Measurements from ENCODE around the gene GHITM. TPM values are rescaled to one million over a fixed set of nuclear protein-coding genes. Genes with fewer than 3 reads are reported as not detected.
A peak's percentile ranks its signal among the peaks of the same experiment; 100 is the strongest.
"Not testable (repeated sequence)": the region's sequence is repeated elsewhere in the genome, so short reads cannot be mapped to it uniquely, and the experiment has no call there.

Gene GHITM
- total RNA-seq, 1 experiment from 2014 or later: 172 TPM

GRCh38 chr10:84147347-84147746, 8.0 kb downstream of the GHITM start:
- DNase-seq (ENCODE audit: low read depth): no peak

DNA sequence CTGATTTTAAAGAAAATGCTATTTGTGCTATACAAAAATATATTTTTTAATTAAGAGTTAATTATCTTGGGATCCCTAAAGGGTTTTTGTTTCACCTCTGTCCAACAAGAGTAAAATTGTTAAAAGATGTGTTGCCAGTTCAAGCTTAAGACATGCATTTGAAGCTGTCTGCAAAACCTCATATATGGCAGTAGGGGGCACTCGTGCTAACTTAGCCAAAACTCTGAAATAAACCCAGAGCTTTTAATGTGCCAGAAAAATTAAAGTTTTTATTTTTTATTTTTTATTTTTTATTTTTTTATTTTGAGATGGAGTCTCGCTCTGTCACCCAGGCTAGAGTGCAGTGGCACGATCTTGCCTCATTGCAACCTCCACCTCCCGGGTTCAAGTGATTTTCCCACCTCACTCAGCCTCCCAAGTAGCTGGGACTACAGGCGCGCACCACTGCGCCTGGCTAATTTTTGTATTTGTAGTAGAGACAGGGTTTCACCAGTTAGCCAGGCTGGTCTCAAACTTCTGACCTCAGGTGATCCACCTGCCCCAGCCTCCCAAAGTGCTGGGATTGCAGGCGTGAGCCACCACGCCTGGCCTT, 8.8 kb downstream of the GHITM start:
- peak; percentile 21 for DNase-seq (ENCODE audit: low read depth)

- DNase-seq (ENCODE audit: low read depth): no peak
Observed at GRCh38 chr10:84149854-84150253, 10.5 kb downstream of the GHITM start.

GRCh38 chr10:84152769-84153168, 13.5 kb downstream of the GHITM start:
- no peak for DNase-seq (ENCODE audit: low read depth)

GRCh38 chr10:84155521-84155920, 16.2 kb downstream of the GHITM start:
- DNase-seq (ENCODE audit: low read depth): no peak

- DNase-seq (ENCODE audit: low read depth): no peak
Observed at GRCh38 chr10:84156009-84156408, 16.7 kb downstream of the GHITM start.

DNA sequence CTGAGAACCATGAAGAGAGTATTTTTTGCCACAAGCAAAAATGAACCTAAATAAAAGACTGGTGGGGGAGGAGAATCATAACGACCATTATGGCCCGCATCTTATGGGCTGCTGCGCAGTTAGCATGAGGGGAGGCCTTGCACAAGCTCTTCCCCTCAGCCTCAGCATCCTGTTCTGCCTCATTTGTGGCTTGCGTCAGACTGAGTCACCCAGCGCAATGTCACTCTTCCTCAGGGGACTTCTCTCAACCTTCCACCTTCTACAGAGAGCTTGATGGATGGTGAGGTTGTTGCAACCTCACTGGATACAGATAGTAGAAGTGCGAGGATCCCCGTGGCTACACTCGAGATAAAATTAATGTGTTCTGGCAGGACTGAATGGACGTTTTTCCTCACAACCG, 17.5 kb downstream of the GHITM start:
- no peak for DNase-seq (ENCODE audit: low read depth)

GRCh38 chr10:84158061-84158460, 18.8 kb downstream of the GHITM start:
- no peak for DNase-seq (ENCODE audit: low read depth)

DNA sequence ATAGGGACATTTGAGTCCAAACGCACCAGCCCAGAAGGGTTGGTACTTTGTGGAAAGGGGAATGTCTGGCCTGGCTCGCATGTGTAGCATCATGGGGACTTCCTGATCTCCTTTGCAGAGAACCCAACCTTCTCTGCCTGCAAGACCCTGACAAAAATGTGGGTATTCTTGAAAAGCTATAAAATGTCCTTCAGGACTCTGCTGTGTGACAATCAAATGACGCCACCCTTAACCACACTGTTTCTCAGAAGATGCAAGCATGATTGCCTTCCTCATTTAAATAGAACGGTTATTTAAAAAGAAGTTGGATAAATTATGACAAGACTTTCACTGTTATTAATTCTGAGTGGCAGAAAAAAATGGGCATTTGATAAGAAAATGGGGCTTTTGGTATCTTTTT, 19.2 kb downstream of the GHITM start:
- no peak for DNase-seq (ENCODE audit: low read depth)

- DNase-seq (ENCODE audit: low read depth): no peak
Observed at GRCh38 chr10:84159076-84159685, 19.9 kb downstream of the GHITM start.

DNA sequence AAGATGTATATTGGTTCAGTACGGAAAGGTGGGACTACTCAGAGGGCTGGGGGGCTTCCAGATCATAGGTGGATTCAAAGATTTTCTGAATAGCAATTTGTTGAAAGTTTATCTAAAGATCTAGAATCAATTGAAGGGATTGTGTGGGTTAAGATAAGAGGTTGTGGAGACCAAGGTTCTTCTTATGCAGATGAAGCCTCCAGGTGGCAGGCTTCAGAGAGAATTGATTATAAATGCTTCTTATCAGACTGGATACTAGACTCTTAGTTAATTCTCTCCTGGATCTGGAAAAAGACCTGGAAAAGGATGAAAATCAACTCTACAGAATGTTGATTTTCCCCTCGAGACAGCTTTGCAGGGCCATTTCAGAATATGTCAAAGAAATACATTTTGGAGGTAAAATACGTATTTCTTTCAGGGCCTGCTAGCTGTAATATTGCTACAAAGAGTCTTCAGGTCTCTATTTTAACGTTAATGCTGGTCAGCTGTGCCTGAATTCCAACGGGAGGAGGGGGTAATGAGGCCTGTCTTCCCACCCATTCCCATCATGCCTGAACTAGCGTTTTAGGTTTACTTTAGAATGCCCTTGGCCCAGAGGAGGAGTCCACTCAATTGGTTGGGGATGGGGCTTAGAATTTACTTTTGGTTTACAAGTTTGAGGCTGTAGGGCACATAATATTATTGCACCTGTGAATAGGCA, 21.5 kb downstream of the GHITM start:
- no peak for DNase-seq (ENCODE audit: low read depth)

GRCh38 chr10:84163996-84164395, 24.7 kb downstream of the GHITM start:
- no peak for DNase-seq (ENCODE audit: low read depth)

GRCh38 chr10:84164442-84164841, 25.1 kb downstream of the GHITM start:
- DNase-seq (ENCODE audit: low read depth): no peak

DNA sequence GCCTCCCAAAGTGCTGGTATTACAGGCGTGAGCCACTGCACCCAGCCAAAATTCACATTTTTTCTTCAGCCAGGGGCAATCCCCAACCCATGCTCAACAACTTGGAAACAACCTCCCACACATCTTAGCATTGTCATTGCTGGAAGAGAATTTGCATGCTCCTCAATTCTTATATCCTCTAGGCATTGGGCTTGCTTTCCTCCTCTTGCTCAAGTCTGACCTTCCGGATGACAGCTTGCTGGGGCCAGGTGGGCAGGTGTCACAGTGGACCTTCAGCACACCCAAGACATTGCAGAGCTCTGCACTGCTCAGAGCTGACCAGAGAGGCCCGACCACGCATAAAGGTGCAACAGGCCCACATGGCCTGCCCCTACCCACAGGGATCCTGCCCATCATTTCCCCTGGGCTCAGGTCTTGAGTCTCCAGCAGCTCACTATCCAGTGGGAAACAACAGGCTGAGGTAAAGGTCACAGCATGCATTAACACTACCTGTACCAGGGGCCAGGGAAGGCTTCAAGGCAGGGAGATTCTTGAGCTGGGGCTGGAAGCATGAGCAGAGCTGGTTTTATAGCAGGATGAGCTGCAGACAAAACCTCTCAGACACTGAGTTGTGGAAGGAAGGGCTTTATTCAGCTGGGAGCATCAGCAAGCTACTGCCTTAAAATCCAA, 27.4 kb downstream of the GHITM start:
- DNase-seq (ENCODE audit: low read depth): no peak

DNA sequence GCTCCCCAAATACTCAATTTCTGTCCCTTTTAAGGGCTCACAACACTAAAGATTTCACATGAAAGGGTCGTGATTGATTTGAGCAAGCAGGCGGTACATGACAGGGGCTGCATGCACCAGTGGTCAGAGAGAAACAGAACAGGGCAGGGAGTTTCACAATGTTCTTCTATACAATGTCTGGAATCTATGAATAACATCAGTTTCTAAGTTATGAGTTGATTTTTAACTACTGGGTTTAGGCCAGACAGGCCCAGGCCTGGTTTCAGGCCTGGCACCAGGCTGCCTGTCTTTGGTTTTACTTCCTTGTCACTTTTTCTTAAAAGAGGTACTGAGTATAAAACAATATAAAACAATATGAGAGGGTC, 28.0 kb downstream of the GHITM start:
- not testable (repeated sequence) for DNase-seq (ENCODE audit: low read depth)

GRCh38 chr10:84168382-84168781, 29.1 kb downstream of the GHITM start:
- not testable (repeated sequence) for DNase-seq (ENCODE audit: low read depth)

DNA sequence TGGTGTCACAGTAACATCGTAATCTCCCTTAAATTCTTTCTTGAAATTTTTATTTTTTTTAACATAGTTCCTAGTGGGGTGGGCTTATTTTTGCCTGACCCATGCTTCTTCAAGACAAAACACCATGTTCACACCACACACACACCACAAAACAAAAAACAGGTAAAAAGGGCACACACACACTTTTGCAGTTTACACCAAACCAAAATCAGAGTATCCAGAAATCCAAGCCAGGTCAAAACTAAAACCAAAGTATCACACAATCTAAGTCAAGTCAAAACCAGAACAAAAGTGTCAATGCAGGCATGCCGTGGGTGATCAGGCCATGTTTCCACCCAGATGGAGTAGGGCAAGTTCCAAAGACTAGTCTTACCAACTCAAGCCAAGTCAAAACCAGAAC, 31.9 kb downstream of the GHITM start:
- not testable (repeated sequence) for DNase-seq (ENCODE audit: low read depth)

DNA sequence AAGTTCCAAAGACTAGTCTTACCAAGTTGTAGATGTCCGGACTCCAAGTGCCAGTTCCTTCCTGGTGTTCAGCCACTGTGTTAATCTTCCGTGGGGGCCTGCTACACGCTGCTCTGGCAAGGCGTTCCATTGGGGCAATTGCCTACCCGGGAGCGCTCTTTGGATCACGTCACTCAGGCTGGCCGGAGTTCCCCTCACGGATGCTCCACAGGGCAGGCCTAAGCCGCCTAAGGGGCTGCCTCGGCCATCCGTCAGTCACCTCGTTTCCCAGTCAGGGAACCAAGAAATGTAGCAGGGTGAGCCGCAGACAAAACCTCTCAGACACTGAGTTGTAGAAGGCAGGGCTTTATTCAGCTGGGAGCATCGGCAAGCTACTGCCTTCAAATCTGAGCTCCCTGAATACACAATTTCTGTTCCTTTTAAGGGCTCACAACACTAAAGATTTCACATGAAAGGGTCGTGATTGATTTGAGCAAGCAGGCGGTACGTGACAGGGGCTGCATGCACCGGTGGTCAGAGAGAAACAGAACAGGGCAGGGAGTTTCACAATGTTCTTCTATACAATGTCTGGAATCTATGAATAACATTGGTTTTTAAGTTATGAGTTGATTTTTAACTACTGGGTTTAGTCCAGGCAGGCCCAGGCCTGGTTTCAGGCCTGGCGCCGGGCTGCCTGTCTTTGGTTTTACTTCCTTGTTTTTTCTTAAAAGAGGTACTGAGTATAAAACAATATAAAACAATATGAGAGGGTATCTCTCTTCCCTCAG, 32.6 kb downstream of the GHITM start:
- not testable (repeated sequence) for DNase-seq (ENCODE audit: low read depth)

- DNase-seq (ENCODE audit: low read depth): no peak
Observed at GRCh38 chr10:84172467-84173356, 33.4 kb downstream of the GHITM start.

DNA sequence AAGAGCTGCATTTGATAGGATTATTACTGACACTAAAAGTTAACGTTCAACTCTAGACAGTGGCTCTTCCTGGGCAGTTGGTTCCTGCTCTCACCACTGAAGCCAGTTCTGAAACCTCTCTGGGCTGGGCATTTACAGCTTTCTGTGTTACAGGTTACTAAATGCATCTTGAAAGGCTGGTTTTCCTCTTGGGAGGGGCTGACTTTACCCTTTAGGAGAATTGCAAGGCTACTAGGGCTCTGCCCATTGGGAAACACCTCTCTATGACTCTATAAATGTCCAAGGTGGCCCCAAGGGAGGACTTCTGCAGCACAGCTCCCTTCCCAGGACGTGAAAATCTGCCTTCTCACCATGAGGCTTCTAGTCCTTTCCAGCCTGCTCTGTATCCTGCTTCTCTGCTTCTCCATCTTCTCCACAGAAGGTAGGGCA, 34.2 kb downstream of the GHITM start, which contains the start of gene GPR15LG:
TSS of gene GPR15LG (plus strand) at position 301 of the 429 bp plus-strand sequence. CDS start at position 352, 51 bp downstream.
- no peak for DNase-seq (ENCODE audit: low read depth)

DNA sequence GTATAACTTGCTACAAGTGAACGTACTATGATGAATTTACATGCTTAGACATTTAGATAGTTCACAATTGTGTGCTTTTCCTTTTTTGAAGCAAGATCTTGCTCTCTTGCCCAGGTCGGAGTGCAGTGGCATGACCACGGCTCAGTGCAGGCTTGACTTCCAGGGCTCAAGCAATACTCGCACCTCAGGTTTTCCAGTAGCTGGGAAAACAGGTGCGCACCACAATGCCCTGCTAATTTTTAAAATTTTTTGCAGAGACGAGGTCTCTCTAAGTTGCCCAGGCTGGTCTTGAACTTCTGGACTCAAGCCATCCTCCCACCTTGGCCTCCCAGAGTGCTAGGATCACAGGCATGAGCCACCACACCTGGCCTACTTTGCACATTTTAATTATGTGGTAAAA, 36.1 kb downstream of the GHITM start:
- DNase-seq (ENCODE audit: low read depth): no peak

Data from RPMI7951 (cell line).